Esophagus muscularis mucosa (tissue), 4 donors: Measurements from ENCODE around the gene AKNAD1. TPM values are rescaled to one million over a fixed set of nuclear protein-coding genes. Genes with fewer than 3 reads are reported as not detected.

Source experiments
- DNase-seq: peaks from one replicate; pipeline ENCODE4 v3.0.0-alpha.2; 2017; ENCODE audit errors: extremely low spot score
- H3K27ac ChIP-seq, 4 donors: fragments of 200-600 bp; sonication (generic); replicated peaks in 1 of 4; 1 replicate in 3 of 4; 2 replicates in 1 of 4; pipeline ENCODE4 v1.5.1; 2016 to 2019; ENCODE audit warnings: mild to moderate bottlenecking in 1 of 4
- H3K27me3 ChIP-seq, 4 donors: fragments of 200-600 bp; sonication (generic); one replicate each; pipeline versions ENCODE4 v1.5.1 to v1.6.0; 2016 to 2019
- H3K36me3 ChIP-seq, 4 donors: fragments of 200-600 bp; sonication (generic); one replicate each; pipeline ENCODE4 v1.5.1; 2016 to 2019
- H3K4me1 ChIP-seq, 4 donors: fragments of 200-600 bp; sonication (generic); one replicate each; pipeline ENCODE4 v1.5.1; 2016 to 2019
- H3K4me3 ChIP-seq, 4 donors: fragments of 200-600 bp; sonication (generic); 1 replicate in 2 of 4; 2 replicates in 2 of 4; pipeline ENCODE4 v1.5.1; 2016 to 2019; ENCODE audit warnings: mild to moderate bottlenecking in 4 of 4, moderate library complexity in 1 of 4
- H3K9me3 ChIP-seq, 4 donors: fragments of 200-600 bp; sonication (generic); 1 replicate in 3 of 4; 2 replicates in 1 of 4; pipeline ENCODE4 v1.5.1; 2016 to 2019
- EP300 ChIP-seq: sonication (generic); formaldehyde crosslinking; IDR thresholded peaks from one replicate; pipeline ENCODE4 v1.6.1; 2017; ENCODE audit warnings: antibody characterized with exemption
- POLR2A ChIP-seq: fragments of 450-650 bp; IDR thresholded peaks from one replicate; pipeline ENCODE4 v1.6.1; 2017; ENCODE audit warnings: antibody characterized with exemption, moderate library complexity, mild to moderate bottlenecking, low read depth
- POLR2AphosphoS5 ChIP-seq, 2 donors: sonication (generic); formaldehyde crosslinking; IDR thresholded peaks; one replicate each; pipeline ENCODE4 v1.6.1; 2017; ENCODE audit warnings: antibody characterized with exemption in 2 of 2
- WGBS: methylation state at CpG from one replicate; pipeline ENCODE4 v1.1.5; 2018; 5-methylcytosine and 5-hydroxymethylcytosine counted together
- intact Hi-C: fragments of 100-400 bp; cut with DNase I; formaldehyde crosslinking; loops from one replicate; pipeline ENCODE4 v1.15.1; 2023
- total RNA-seq, 4 donors: library from RNA; depleted of rRNA; stranded (reverse); fragments of >200 nt; gene quantifications; one replicate each; pipeline versions ENCODE4 v1.1.0 to v1.2.1, GENCODE V29; 2016
- TF ChIP-seq, protein P1 (sequence below), 3 experiments: fragments of 200-600 bp in 2 of 3; fragments of 450-650 bp in 1 of 3; sonication (generic) in 2 of 3; IDR thresholded peaks; one replicate each; pipeline ENCODE4 v1.5.1; 2017 to 2019; ENCODE audit warnings: antibody characterized with exemption in 3 of 3, mild to moderate bottlenecking in 2 of 3, moderate library complexity in 1 of 3

Gene AKNAD1
- total RNA-seq, 4 donors from 2014 or later: 0.13 to 7.5 (median 1.5) TPM

DNA sequence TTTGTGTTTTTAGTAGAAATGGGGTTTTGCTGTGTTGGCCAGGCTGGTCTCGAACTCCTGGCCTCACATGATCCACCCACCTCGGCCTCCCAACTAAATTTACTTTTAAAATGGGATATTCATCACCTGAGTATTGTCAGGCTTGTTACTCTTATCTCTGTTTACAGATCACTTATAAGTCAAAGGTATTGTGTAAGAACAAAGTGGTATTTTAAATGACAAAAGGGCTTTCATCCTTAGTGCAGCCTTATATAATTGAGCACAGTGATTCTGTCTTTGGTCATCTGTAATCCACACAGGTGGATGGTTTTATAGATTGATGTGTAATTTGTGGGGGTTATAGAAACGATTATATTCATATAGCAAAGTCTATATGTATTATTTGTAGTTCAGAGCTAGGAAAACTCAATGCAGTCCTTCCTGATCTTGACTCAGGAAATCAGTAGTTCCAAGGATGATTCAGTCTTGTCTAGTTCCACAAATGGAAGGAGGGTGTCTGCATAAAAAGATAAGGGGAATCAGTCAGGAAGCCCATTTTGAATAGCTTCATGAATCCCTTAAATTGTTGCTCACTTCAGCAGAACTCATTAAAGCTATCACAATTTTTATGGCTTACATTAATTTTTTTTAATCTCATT lies 75.8 kb downstream of the AKNAD1 start:
- Histone ChIP-seq H3K4me3 (no peak overlapping the region), H3K36me3 (peaks cover 58 to 92% (median 79%) of the 10 kb centered on the region in 4 donors), H3K9me3 (peaks cover 0 to 14% (median 7%) of the 10 kb centered on the region in 4 donors), H3K4me1 (no peaks in the 10 kb centered on the region), H3K27me3 (no peaks in the 10 kb centered on the region), H3K27ac (no peak overlapping the region)
- DNase-seq: no peak
- 91% methylated on average over 3 of the region's 3 CpGs for WGBS
- intact Hi-C loops: no loop called here
- TF ChIP-seq POLR2A (no peak), POLR2AphosphoS5 (IDR thresholded peaks at IDR 0.05) (no peak), EP300 (no peak)
- TF ChIP-seq, protein P1, sequence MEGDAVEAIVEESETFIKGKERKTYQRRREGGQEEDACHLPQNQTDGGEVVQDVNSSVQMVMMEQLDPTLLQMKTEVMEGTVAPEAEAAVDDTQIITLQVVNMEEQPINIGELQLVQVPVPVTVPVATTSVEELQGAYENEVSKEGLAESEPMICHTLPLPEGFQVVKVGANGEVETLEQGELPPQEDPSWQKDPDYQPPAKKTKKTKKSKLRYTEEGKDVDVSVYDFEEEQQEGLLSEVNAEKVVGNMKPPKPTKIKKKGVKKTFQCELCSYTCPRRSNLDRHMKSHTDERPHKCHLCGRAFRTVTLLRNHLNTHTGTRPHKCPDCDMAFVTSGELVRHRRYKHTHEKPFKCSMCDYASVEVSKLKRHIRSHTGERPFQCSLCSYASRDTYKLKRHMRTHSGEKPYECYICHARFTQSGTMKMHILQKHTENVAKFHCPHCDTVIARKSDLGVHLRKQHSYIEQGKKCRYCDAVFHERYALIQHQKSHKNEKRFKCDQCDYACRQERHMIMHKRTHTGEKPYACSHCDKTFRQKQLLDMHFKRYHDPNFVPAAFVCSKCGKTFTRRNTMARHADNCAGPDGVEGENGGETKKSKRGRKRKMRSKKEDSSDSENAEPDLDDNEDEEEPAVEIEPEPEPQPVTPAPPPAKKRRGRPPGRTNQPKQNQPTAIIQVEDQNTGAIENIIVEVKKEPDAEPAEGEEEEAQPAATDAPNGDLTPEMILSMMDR (IDR thresholded peaks at IDR 0.05): no peak

DNA sequence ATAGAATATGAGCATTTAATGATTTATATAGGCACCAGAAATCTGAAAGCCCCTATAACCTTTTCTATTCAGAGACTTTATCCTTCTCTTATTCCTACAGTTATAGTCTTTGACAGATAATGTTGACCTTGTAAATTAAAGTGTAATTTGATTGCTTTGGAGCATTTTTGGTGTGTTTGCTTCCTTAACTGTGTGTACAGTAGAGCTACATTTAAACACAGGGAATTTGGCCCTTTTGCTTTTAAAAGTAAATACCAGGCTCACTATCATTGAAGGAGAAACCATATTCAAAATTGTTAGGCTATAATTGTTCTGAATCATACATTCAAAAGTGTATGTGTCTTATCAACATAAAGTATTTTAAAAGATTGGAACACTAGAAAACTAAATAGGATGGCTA lies 77.4 kb downstream of the AKNAD1 start:
- DNase-seq: no peak
- no peak overlapping the region for H3K27ac ChIP-seq
- H3K4me3 ChIP-seq: no peak overlapping the region
- no peaks in the 10 kb centered on the region for H3K9me3 ChIP-seq
- H3K27me3 ChIP-seq: no peaks in the 10 kb centered on the region
- TF ChIP-seq, protein P1 (IDR thresholded peaks at IDR 0.05): no peak
- no peak for TF ChIP-seq EP300
- no peak for TF ChIP-seq POLR2AphosphoS5 (IDR thresholded peaks at IDR 0.05)
- no peak for TF ChIP-seq POLR2A
- intact Hi-C loops: no loop called here
- peaks cover 44 to 92% (median 75%) of the 10 kb centered on the region in 4 donors for H3K36me3 ChIP-seq
- H3K4me1 ChIP-seq: no peaks in the 10 kb centered on the region

DNA sequence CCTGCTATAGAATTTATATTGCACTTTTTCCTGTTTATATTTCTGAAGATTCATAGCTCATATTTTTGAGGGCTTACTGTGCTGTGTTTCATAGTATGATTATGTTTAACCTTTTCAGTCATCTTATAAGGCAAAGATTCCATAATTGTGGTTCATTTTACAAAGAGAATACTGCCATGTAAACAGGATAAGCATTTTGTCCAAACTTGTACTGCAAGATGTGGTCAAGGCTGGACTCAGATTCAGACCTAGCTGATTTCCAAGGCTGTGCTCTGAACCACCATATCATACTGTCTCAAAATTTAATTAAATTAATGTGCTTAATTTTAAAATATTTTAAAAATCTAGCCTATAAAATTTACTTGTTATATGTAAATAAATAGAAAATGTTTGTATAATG lies 79.1 kb downstream of the AKNAD1 start:
- no peak for TF ChIP-seq EP300
- no peak for TF ChIP-seq POLR2A
- no peak for TF ChIP-seq POLR2AphosphoS5 (IDR thresholded peaks at IDR 0.05)
- TF ChIP-seq, protein P1 (IDR thresholded peaks at IDR 0.05): no peak
- Histone ChIP-seq H3K9me3 (no peaks in the 10 kb centered on the region), H3K4me1 (no peaks in the 10 kb centered on the region), H3K36me3 (peaks cover 38 to 92% (median 75%) of the 10 kb centered on the region in 4 donors), H3K4me3 (no peak overlapping the region), H3K27ac (no peak overlapping the region), H3K27me3 (no peaks in the 10 kb centered on the region)
- DNase-seq: no peak
- intact Hi-C loops: no loop called here

DNA sequence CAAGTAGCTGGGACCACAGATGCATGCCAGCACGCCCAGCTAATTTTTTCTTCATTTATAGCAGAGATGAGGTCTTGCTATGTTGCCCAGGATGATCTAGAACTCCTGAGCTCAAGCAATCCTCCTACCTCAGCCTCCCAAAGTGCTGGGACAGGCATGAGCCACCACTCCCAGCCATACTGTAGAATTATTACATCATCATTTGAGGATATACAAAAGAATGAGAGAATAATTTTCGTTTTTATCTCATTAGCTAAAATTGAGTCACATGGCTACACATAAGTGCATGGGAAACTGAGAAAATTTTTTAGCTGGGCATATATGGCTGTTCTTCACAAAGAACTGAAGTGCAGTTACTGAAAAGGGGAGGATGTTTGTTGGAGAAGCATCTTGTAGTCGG lies 89.2 kb downstream of the AKNAD1 start:
- Histone ChIP-seq H3K9me3 (no peaks in the 10 kb centered on the region), H3K27me3 (no peaks in the 10 kb centered on the region), H3K4me3 (no peak overlapping the region), H3K27ac (no peak overlapping the region), H3K4me1 (no peaks in the 10 kb centered on the region), H3K36me3 (peaks cover under 1 to 76% (median 49%) of the 10 kb centered on the region in 4 donors)
- 96% methylated on average over 3 of the region's 3 CpGs for WGBS
- intact Hi-C loops: no loop called here
- no peak for TF ChIP-seq EP300
- no peak for TF ChIP-seq POLR2AphosphoS5 (IDR thresholded peaks at IDR 0.05)
- no peak for DNase-seq

- H3K27ac ChIP-seq: no peak overlapping the region
- no peak overlapping the region for H3K4me3 ChIP-seq
- H3K36me3 ChIP-seq: peaks cover 0 to 79% (median 49%) of the 10 kb centered on the region in 4 donors
- no peak for DNase-seq
- 59% methylated on average over 1 of the region's 1 CpG for WGBS
- H3K4me1 ChIP-seq: no peaks in the 10 kb centered on the region
- no peaks in the 10 kb centered on the region for H3K9me3 ChIP-seq
- TF ChIP-seq POLR2A: no peak
- TF ChIP-seq EP300: no peak
- no peak for TF ChIP-seq POLR2AphosphoS5 (IDR thresholded peaks at IDR 0.05)
- TF ChIP-seq, protein P1 (IDR thresholded peaks at IDR 0.05): no peak
- H3K27me3 ChIP-seq: no peaks in the 10 kb centered on the region
- intact Hi-C loops: no loop called here
Observed at GRCh38 chr1:108767115-108767514, 89.8 kb downstream of the AKNAD1 start.

Other genes with a start within 250 kb of the AKNAD1 start
- gene HENMT1, start 196.0 kb downstream of the AKNAD1 start, total RNA-seq: 1 to 10 TPM in 3 of 4 donors, under 1 TPM in 1; 0.83 to 3.8 (median 2.3) TPM
- 10 to 100 TPM; 15.9 to 32.4 (median 16.9) TPM for gene PRPF38B, start 164.8 kb downstream of the AKNAD1 start, total RNA-seq
- gene FNDC7, start 144.2 kb downstream of the AKNAD1 start, total RNA-seq: not detected
- gene STXBP3, start 110.4 kb downstream of the AKNAD1 start, total RNA-seq: 10 to 100 TPM; 54.8 to 67.7 (median 63.8) TPM
- gene GPSM2, start 19.9 kb upstream of the AKNAD1 start, total RNA-seq: 100 to 1,000 TPM in 2 of 4 donors, 10 to 100 TPM in 2; 59.8 to 105 (median 90.9) TPM
- gene CLCC1, start 106.4 kb upstream of the AKNAD1 start, total RNA-seq: 10 to 100 TPM; 16.6 to 32.4 (median 25.9) TPM
- 10 to 100 TPM; 16.1 to 27.3 (median 18.1) TPM for gene WDR47, start 185.0 kb upstream of the AKNAD1 start, total RNA-seq
- 10 to 100 TPM; 41.6 to 71.0 (median 51.8) TPM for gene TAF13, start 218.9 kb upstream of the AKNAD1 start, total RNA-seq
- 10 to 100 TPM; 24.9 to 35.3 (median 27.5) TPM for gene TMEM167B, start 233.7 kb upstream of the AKNAD1 start, total RNA-seq